PFSK-1 (cell line): Measurements from ENCODE around the gene NUP98.

Source experiments
- FOXP2 ChIP-seq: optimal IDR thresholded peaks from 2 replicates; pipeline ENCODE3; 2011; ENCODE audit warnings: borderline replicate concordance, control low read depth, inconsistent platforms; ENCODE audit not compliant: insufficient read depth; ENCODE audit errors: extremely low read length, extremely low read depth
- POLR2AphosphoS5 ChIP-seq: IDR thresholded peaks from 2 replicates; pipeline ENCODE4 v1.6.1; 2012; ENCODE audit warnings: low read depth, mild to moderate bottlenecking, control low read depth, low read length, moderate library complexity
- REST ChIP-seq, 2 experiments: IDR thresholded peaks; 2 replicates each; pipeline versions ENCODE4 v1.6.1 to v1.8.0; 2011 to 2012; ENCODE audit warnings: low read depth in 2 of 2, low read length in 2 of 2, control low read depth in 1 of 2, inconsistent platforms in 1 of 2, mild to moderate bottlenecking in 1 of 2, moderate library complexity in 1 of 2; ENCODE audit not compliant: insufficient read depth in 1 of 2
- SIN3A ChIP-seq: IDR thresholded peaks from 2 replicates; pipeline ENCODE4 v1.6.1; 2012; ENCODE audit warnings: mild to moderate bottlenecking, low read length, moderate library complexity, borderline replicate concordance; ENCODE audit not compliant: insufficient read depth
- TAF1 ChIP-seq: IDR thresholded peaks from 2 replicates; pipeline ENCODE4 v1.6.1; 2012; ENCODE audit warnings: low read length, control low read depth, borderline replicate concordance; ENCODE audit not compliant: insufficient read depth

Gene NUP98

DNA sequence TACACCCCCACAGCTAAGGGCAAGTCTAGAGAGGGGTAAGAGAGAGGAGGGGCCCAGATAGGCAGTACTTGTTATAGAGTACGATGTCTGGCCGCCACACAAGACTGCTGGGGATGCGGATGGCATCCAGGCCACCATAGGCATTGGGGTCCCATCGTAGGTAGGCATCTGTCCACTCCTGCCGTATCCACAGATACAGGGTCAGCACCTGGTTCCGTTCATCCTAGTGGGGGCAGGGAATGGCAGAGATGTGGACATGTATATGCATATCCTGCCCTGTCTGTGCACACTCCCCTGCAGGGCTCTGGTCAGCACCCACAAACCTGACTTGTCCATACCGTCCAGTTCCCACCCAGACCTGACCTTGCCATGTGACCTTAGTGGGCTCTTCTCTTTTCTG lies 128.2 kb downstream of the NUP98 start:
- TF ChIP-seq SIN3A (no peak), REST (IDR thresholded peaks at IDR 0.05; ENCODE audit: insufficient read depth in 1 of 2, low read depth in 2 of 2, low read length in 2 of 2) (no peak), FOXP2 (no peak)

- TF ChIP-seq POLR2AphosphoS5 (no peak), SIN3A (no peak), REST (IDR thresholded peaks at IDR 0.05; ENCODE audit: insufficient read depth in 1 of 2, low read depth in 2 of 2, low read length in 2 of 2) (no peak), TAF1 (no peak), FOXP2 (no peak)
These were observed 130.0 kb downstream of the NUP98 start for GRCh38 chr11:3667149-3668035.

GRCh38 chr11:3666023-3666530 lies 131.3 kb downstream of the NUP98 start:
- TF ChIP-seq TAF1 (no peak), SIN3A (no peak), REST (IDR thresholded peaks at IDR 0.05; ENCODE audit: insufficient read depth in 1 of 2, low read depth in 2 of 2, low read length in 2 of 2) (no peak), POLR2AphosphoS5 (no peak), FOXP2 (no peak)

DNA sequence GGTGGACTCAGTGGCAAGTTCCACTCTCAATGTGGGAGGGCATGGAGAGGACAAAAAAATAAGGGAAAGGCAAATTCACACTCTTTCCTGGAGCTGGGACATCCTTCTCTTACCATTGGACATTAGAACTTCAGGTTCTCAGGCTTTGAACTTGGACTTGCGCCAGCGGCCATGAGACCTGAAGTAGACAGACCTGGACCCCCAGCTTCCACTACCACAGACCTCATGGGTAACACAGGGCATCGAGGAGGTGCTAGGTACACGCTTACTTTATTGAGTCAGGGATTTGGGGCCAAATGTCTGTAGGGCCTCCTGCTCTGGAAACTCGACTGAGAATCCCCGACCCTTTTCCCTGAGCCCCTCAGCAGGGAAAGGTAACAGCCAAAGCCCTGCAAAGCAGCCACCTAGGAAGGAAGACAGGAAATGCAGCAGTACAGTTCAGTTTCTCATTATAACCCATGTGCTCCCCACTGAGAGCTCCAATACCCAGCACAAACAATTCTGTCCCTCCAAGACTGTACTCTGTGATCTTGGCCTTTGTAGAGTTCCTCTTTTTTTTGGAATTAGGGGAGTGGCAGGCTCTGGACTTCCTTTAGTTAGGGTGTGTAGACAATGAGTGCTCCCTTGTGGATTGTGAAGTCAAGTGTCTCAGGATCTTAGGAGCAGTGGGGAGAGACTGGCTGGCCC lies 131.9 kb downstream of the NUP98 start:
- TF ChIP-seq FOXP2 = no peak
- no peak for TF ChIP-seq SIN3A
- no peak for TF ChIP-seq REST (IDR thresholded peaks at IDR 0.05; ENCODE audit: insufficient read depth in 1 of 2, low read depth in 2 of 2, low read length in 2 of 2)
- TF ChIP-seq TAF1 = no peak
- no peak for TF ChIP-seq POLR2AphosphoS5
